ENCODE data around the gene PDSS2.

Gene PDSS2

DNA sequence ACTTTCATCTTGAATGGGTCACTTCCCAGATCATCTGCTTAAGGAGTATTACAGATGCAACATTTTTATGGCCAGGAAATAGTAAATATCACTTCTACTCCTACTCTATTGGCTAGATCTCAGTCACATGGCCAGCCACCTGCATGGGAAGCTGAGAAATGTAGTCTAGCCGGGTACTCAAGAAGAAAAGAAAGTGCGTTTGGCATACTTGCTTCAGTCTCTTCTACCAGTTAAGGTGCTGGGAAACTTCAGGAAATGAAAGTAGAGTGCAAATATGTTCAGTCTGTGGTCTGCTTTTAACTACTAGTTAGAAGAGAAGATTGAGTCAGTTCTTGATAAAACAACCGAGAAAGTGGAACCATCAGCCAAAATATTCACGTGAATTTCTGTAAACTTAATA is 129.2 kb downstream of the PDSS2 start:
- DNase-seq (ENCODE audit: low spot score): peak; percentile 53

DNA sequence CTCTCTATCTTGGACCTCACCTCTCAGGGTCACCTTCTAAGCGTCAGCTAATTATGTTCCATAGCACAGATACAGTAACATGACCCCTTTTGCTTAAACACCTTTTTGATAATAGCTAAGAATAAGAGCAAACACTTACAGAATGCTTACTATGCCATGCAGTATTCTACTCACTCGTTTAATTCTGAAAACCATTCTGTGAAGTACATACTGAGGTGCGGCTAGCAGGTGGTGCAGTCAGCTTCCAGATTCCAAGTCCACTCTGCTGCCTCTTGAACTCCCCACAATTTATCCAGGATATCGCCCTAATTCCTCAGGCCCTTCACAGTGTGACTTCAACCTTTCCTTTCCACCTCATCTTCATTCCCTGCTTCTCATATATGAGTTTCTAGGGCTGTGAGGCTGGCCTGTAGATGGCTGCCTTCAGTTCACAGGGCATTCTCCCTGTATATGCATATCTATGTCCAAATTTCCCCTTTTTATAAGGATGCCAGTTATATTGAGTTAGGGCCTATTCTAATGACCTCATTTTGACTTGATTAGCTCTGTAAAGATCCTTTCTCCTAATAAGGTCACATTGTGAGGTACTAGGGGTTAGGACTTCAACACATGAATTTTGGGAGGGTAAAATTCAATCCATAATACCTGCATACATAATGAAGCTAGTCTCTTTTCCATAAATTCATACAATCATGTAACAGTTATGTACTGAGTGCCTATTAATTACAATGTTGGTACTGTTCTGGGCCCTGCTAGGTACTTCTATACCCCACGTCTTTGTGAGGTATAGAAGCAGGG is 130.1 kb downstream of the PDSS2 start:
- no peak for TF ChIP-seq CTCF (IDR thresholded peaks at IDR 0.05; ENCODE audit: extremely low read depth, missing control alignments)
- DNase-seq (ENCODE audit: low spot score): no peak

More for the DNA sequence above, 129.2 kb downstream of the PDSS2 start:
- no peak for TF ChIP-seq CTCF (IDR thresholded peaks at IDR 0.05; ENCODE audit: extremely low read depth, missing control alignments)

DNA sequence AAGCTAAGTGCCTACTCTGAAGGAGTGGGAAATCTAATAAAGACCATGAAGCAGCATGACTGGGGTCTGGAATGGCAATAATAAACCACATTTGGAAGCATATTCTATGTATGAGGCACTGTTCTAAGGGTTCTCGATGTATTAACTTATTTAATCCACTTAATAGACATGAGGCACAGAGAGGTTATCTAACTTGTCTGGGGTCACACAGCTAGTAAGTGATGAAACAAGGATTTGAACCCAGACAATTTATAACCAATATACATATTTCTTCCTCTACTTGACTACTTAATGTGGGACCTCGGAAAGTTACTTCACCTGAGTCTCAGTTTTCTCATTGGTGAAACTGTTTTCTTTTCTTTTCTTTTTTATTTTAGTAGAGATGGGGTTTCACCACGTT is 131.3 kb downstream of the PDSS2 start:
- TF ChIP-seq CTCF (IDR thresholded peaks at IDR 0.05; ENCODE audit: extremely low read depth, missing control alignments): no peak
- DNase-seq (ENCODE audit: low spot score): no peak

DNA sequence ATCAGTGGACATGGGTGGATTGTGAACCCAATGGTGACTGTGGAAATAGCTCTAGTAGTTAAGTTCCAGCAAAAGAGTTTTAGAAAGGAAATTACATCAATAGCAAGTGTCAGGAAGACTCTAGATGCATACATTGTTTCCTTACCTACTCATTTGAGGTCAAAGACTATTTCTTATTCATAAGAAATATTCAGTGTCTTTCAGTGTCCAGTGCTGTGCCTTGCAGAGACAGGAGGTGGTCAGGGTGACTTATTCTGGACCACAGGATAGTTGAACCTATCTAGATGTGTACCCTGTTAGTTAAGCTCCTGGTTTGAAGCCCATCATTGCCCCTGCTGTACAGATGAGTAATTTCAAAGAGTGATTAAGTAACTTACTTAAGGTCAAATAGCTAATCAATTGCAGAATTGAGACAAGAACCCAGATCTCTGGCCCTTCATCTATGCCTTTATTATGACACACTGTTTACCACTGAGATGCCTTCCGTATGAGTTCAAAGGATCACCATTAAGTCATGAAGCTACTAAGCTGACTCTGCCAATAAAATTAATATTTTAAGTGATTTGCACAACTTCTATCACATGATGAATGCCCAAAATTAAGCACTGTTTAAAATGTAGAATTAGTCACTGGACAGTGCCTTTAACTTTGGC is 136.1 kb downstream of the PDSS2 start:
- TF ChIP-seq CTCF (IDR thresholded peaks at IDR 0.05; ENCODE audit: extremely low read depth, missing control alignments): no peak
- no peak for DNase-seq (ENCODE audit: low spot score)

GRCh38 chr6:107321793-107322192 is 137.6 kb downstream of the PDSS2 start:
- TF ChIP-seq CTCF (IDR thresholded peaks at IDR 0.05; ENCODE audit: extremely low read depth, missing control alignments): no peak

GRCh38 chr6:107319906-107320530 is 139.3 kb downstream of the PDSS2 start:
- DNase-seq (ENCODE audit: low spot score): no peak
- no peak for TF ChIP-seq CTCF (IDR thresholded peaks at IDR 0.05; ENCODE audit: extremely low read depth, missing control alignments)

More at GRCh38 chr6:107321793-107322192, 137.6 kb downstream of the PDSS2 start:
- no peak for DNase-seq (ENCODE audit: low spot score)
